ENCODE results near the gene KCNK3.

KCNK3 gene

DNA sequence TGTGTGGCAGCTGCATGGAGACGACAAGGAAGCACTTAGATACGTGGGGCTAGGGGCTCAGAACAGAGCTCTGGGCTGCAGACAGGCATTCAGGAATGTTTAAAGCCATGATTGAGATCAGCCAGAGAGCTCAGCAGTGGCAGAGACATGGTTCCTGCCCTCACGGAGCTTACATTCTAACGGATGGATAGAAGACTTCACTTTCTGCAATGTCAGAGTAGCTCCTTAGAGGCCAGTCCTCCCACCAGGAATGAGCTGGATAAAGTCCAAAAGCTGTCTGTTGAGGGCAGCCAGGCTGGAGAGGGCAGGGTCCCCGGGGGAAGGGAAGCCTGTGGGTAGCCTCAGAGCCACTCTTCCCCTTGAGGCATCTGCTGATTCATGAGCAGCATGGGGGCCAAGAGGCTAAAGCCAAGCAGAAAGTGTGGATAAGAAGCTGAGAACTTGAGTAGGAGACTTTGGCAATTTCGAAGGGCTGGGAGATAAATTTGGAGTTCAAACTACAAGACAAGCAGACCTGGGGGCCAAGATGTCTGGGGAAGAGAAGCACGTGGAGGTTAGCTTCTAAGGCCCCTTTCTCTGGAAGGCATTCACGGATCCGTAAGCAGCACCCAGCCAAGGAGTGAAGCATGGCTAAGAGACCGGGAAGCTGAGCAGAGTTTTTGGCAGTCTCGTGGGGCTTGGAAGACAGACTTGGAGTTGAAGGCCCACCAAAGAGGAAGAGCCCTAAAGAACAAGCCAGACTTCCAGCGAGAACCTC lies 41.6 kb upstream of the KCNK3 start:
- Histone ChIP-seq H3K79me2 (ENCODE audit: insufficient read depth, low read depth) (no peaks in the 10 kb centered on the region), H3K27me3 (ENCODE audit: insufficient read depth, low read depth) (peaks cover 27% of the 10 kb centered on the region; the same call in 1 of the 2 replicates), H3K4me1 (ENCODE audit: low read depth, poor library complexity, severe bottlenecking) (no peaks in the 10 kb centered on the region), H3K4me2 (no peak overlapping the region), H4K20me1 (ENCODE audit: insufficient read depth) (no peaks in the 10 kb centered on the region), H3K9ac (no peak overlapping the region), H3K4me3 (IDR thresholded peaks at IDR 0.05; ENCODE audit: insufficient read depth, low read depth, low read length) (no peak overlapping the region), H3K36me3 (ENCODE audit: insufficient read depth) (no peaks in the 10 kb centered on the region), H3K27ac (no peak overlapping the region), H2AFZ (ENCODE audit: low read depth) (no peak overlapping the region)
- TF ChIP-seq, protein P1, sequence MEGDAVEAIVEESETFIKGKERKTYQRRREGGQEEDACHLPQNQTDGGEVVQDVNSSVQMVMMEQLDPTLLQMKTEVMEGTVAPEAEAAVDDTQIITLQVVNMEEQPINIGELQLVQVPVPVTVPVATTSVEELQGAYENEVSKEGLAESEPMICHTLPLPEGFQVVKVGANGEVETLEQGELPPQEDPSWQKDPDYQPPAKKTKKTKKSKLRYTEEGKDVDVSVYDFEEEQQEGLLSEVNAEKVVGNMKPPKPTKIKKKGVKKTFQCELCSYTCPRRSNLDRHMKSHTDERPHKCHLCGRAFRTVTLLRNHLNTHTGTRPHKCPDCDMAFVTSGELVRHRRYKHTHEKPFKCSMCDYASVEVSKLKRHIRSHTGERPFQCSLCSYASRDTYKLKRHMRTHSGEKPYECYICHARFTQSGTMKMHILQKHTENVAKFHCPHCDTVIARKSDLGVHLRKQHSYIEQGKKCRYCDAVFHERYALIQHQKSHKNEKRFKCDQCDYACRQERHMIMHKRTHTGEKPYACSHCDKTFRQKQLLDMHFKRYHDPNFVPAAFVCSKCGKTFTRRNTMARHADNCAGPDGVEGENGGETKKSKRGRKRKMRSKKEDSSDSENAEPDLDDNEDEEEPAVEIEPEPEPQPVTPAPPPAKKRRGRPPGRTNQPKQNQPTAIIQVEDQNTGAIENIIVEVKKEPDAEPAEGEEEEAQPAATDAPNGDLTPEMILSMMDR (conservative IDR thresholded peaks at IDR 0.05; ENCODE audit: low read depth, low read length), result no peak

DNA sequence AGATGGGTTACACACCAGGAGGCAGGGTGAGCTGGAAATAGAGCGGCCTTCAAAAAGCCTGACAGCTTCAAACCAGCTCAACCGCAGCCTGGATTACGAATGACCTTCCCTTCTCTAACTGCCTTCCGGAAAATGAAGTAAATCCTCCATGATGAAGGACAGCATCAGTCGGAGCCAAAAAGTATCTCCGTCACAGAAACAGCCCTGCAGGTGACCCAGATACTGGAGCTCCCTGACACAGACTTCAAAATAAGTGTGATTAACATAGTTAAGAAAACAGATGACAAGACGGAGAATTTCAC lies 41.1 kb upstream of the KCNK3 start:
- no peak overlapping the region for H3K4me3 ChIP-seq (IDR thresholded peaks at IDR 0.05; ENCODE audit: insufficient read depth, low read depth, low read length)
- TF ChIP-seq, protein P1 (conservative IDR thresholded peaks at IDR 0.05; ENCODE audit: low read depth, low read length), result no peak
- H3K79me2 ChIP-seq (ENCODE audit: insufficient read depth, low read depth), result no peaks in the 10 kb centered on the region
- no peak overlapping the region for H2AFZ ChIP-seq (ENCODE audit: low read depth)
- H3K4me2 ChIP-seq, result no peak overlapping the region
- no peaks in the 10 kb centered on the region for H4K20me1 ChIP-seq (ENCODE audit: insufficient read depth)
- H3K27ac ChIP-seq, result no peak overlapping the region
- H3K9ac ChIP-seq, result no peak overlapping the region
- H3K36me3 ChIP-seq (ENCODE audit: insufficient read depth), result no peaks in the 10 kb centered on the region
- H3K27me3 ChIP-seq (ENCODE audit: insufficient read depth, low read depth), result peaks cover 27% of the 10 kb centered on the region; the same call in 1 of the 2 replicates
- H3K4me1 ChIP-seq (ENCODE audit: low read depth, poor library complexity, severe bottlenecking), result no peaks in the 10 kb centered on the region

DNA sequence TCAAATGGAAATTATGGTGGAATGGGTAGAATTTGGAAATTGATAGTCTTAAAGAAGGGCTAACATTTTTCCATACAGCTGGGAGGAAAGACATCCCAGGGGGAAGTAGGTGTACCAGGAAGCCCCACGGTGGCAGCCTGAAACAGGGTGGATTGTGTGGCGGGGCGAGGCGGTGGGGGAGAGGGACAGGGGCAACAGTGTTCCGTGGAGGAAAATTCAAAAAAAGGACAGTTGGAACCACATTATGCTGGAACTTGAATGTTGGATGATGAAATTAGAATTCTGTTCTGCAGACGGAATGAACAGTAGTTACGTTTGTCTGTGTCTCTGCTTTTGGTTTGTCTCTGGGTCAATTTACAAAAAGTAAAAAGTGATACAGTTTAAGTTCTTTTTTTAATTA lies 40.7 kb upstream of the KCNK3 start:
- H2AFZ ChIP-seq (ENCODE audit: low read depth), result no peak overlapping the region
- H3K4me2 ChIP-seq, result no peak overlapping the region
- H3K36me3 ChIP-seq (ENCODE audit: insufficient read depth), result no peaks in the 10 kb centered on the region
- H3K27me3 ChIP-seq (ENCODE audit: insufficient read depth, low read depth), result peaks cover 27% of the 10 kb centered on the region; the same call in 1 of the 2 replicates
- H3K79me2 ChIP-seq (ENCODE audit: insufficient read depth, low read depth), result no peaks in the 10 kb centered on the region
- no peaks in the 10 kb centered on the region for H4K20me1 ChIP-seq (ENCODE audit: insufficient read depth)
- H3K27ac ChIP-seq, result no peak overlapping the region
- TF ChIP-seq, protein P1 (conservative IDR thresholded peaks at IDR 0.05; ENCODE audit: low read depth, low read length), result no peak
- no peak overlapping the region for H3K4me3 ChIP-seq (IDR thresholded peaks at IDR 0.05; ENCODE audit: insufficient read depth, low read depth, low read length)
- H3K9ac ChIP-seq, result no peak overlapping the region
- H3K4me1 ChIP-seq (ENCODE audit: low read depth, poor library complexity, severe bottlenecking), result no peaks in the 10 kb centered on the region

DNA sequence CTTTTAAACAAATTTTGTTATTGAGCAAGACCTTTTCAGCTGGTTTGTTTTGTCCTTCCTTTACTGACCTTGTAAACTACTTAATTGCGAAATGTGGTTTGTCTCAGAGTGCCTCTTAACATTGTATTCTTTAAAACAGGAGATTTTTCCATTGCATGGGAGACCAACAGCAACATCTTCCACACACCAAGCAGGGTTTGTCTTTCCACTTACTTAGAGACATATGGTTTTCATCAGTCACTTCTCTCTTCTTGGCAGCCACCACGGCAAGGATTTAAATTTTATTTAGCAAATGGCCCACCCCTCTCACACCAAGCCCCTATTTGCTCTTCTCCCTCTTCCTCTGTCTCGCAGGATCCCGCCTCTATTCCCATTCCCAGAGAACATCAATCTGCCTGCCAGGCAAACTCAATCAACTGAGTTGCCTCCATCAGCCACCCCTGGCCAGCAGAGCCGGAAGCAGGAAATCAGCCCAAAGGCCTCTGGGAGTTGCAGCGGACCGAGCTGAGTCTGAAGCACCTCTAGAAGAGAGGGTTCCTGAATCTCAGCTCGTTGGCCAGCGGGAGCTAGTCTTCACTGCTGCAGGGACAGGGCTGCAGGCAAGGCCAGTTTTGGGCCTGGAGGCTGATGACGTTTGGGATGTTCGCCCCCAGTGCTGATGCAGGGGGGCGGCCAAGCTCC lies 40.0 kb upstream of the KCNK3 start:
- H2AFZ ChIP-seq (ENCODE audit: low read depth), result no peak overlapping the region
- peaks cover 27% of the 10 kb centered on the region; the same call in 1 of the 2 replicates for H3K27me3 ChIP-seq (ENCODE audit: insufficient read depth, low read depth)

More for the DNA sequence above, 40.0 kb upstream of the KCNK3 start:
- Histone ChIP-seq H3K79me2 (ENCODE audit: insufficient read depth, low read depth) (no peaks in the 10 kb centered on the region), H3K4me1 (ENCODE audit: low read depth, poor library complexity, severe bottlenecking) (no peaks in the 10 kb centered on the region), H3K36me3 (ENCODE audit: insufficient read depth) (no peaks in the 10 kb centered on the region), H4K20me1 (ENCODE audit: insufficient read depth) (no peaks in the 10 kb centered on the region), H3K4me3 (IDR thresholded peaks at IDR 0.05; ENCODE audit: insufficient read depth, low read depth, low read length) (no peak overlapping the region), H3K9ac (no peak overlapping the region), H3K27ac (no peak overlapping the region), H3K4me2 (no peak overlapping the region)
- TF ChIP-seq, protein P1 (conservative IDR thresholded peaks at IDR 0.05; ENCODE audit: low read depth, low read length), result no peak

All from KMS-11 (cell line).